ENCODE measurements around the gene B4GALNT3. TPM values are rescaled to one million over a fixed set of nuclear protein-coding genes. Genes with fewer than 3 reads are reported as not detected.

B4GALNT3 gene
- total and polyA plus RNA-seq, 2 experiments from 2014 or later, result 2.8 to 15.8 TPM

DNA sequence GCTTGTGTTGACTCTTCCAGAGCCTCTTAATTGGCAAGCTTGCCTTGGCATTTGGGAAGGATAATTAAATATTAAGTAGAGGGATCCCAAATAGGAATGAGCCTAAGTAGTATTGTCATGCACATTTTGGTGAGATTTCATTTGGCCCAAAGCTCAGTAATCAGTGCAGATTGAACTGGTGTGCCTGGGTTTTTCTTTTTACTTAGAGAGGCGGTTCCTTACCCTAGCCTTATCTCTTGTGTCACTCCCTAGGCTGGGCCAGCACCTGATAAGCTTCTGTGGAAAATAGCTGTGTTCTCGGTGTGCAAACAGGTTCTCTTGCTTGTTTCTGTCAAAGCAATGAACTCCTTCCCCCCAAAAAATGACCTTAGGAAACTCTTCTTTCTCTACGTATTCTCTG, 9.3 kb upstream of the B4GALNT3 start (continued):
- TF ChIP-seq, protein P1, sequence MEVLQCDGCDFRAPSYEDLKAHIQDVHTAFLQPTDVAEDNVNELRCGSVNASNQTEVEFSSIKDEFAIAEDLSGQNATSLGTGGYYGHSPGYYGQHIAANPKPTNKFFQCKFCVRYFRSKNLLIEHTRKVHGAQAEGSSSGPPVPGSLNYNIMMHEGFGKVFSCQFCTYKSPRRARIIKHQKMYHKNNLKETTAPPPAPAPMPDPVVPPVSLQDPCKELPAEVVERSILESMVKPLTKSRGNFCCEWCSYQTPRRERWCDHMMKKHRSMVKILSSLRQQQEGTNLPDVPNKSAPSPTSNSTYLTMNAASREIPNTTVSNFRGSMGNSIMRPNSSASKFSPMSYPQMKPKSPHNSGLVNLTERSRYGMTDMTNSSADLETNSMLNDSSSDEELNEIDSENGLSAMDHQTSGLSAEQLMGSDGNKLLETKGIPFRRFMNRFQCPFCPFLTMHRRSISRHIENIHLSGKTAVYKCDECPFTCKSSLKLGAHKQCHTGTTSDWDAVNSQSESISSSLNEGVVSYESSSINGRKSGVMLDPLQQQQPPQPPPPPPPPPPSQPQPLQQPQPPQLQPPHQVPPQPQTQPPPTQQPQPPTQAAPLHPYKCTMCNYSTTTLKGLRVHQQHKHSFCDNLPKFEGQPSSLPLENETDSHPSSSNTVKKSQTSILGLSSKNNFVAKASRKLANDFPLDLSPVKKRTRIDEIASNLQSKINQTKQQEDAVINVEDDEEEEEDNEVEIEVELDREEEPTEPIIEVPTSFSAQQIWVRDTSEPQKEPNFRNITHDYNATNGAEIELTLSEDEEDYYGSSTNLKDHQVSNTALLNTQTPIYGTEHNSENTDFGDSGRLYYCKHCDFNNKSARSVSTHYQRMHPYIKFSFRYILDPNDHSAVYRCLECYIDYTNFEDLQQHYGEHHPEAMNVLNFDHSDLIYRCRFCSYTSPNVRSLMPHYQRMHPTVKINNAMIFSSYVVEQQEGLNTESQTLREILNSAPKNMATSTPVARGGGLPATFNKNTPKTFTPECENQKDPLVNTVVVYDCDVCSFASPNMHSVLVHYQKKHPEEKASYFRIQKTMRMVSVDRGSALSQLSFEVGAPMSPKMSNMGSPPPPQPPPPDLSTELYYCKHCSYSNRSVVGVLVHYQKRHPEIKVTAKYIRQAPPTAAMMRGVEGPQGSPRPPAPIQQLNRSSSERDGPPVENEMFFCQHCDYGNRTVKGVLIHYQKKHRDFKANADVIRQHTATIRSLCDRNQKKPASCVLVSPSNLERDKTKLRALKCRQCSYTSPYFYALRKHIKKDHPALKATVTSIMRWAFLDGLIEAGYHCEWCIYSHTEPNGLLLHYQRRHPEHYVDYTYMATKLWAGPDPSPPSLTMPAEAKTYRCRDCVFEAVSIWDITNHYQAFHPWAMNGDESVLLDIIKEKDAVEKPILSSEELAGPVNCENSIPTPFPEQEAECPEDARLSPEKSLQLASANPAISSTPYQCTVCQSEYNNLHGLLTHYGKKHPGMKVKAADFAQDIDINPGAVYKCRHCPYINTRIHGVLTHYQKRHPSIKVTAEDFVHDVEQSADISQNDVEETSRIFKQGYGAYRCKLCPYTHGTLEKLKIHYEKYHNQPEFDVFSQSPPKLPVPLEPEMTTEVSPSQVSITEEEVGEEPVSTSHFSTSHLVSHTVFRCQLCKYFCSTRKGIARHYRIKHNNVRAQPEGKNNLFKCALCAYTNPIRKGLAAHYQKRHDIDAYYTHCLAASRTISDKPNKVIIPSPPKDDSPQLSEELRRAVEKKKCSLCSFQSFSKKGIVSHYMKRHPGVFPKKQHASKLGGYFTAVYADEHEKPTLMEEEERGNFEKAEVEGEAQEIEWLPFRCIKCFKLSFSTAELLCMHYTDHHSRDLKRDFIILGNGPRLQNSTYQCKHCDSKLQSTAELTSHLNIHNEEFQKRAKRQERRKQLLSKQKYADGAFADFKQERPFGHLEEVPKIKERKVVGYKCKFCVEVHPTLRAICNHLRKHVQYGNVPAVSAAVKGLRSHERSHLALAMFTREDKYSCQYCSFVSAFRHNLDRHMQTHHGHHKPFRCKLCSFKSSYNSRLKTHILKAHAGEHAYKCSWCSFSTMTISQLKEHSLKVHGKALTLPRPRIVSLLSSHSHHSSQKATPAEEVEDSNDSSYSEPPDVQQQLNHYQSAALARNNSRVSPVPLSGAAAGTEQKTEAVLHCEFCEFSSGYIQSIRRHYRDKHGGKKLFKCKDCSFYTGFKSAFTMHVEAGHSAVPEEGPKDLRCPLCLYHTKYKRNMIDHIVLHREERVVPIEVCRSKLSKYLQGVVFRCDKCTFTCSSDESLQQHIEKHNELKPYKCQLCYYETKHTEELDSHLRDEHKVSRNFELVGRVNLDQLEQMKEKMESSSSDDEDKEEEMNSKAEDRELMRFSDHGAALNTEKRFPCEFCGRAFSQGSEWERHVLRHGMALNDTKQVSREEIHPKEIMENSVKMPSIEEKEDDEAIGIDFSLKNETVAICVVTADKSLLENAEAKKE (CRISPR knock-in tag; IDR thresholded peaks at IDR 0.05), result no peak
- TF ChIP-seq, protein P2, sequence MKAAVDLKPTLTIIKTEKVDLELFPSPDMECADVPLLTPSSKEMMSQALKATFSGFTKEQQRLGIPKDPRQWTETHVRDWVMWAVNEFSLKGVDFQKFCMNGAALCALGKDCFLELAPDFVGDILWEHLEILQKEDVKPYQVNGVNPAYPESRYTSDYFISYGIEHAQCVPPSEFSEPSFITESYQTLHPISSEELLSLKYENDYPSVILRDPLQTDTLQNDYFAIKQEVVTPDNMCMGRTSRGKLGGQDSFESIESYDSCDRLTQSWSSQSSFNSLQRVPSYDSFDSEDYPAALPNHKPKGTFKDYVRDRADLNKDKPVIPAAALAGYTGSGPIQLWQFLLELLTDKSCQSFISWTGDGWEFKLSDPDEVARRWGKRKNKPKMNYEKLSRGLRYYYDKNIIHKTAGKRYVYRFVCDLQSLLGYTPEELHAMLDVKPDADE (IDR thresholded peaks at IDR 0.05), result no peak
- TF ChIP-seq ZNF114 (CRISPR knock-in tag; IDR thresholded peaks at IDR 0.05) (no peak), JUNB (IDR thresholded peaks at IDR 0.05; ENCODE audit: unreplicated experiment) (no peak), POLR2AphosphoS5 (IDR thresholded peaks at IDR 0.05; ENCODE audit: low read depth) (no peak), EZH2 (IDR thresholded peaks at IDR 0.05; ENCODE audit: low read depth, unreplicated experiment) (no peak), STAT1 (IDR thresholded peaks at IDR 0.05; ENCODE audit: unreplicated experiment) (no peak), ZNF331 (CRISPR knock-in tag; IDR thresholded peaks at IDR 0.05; ENCODE audit: low read depth) (no peak)
- TF ChIP-seq, protein P3, sequence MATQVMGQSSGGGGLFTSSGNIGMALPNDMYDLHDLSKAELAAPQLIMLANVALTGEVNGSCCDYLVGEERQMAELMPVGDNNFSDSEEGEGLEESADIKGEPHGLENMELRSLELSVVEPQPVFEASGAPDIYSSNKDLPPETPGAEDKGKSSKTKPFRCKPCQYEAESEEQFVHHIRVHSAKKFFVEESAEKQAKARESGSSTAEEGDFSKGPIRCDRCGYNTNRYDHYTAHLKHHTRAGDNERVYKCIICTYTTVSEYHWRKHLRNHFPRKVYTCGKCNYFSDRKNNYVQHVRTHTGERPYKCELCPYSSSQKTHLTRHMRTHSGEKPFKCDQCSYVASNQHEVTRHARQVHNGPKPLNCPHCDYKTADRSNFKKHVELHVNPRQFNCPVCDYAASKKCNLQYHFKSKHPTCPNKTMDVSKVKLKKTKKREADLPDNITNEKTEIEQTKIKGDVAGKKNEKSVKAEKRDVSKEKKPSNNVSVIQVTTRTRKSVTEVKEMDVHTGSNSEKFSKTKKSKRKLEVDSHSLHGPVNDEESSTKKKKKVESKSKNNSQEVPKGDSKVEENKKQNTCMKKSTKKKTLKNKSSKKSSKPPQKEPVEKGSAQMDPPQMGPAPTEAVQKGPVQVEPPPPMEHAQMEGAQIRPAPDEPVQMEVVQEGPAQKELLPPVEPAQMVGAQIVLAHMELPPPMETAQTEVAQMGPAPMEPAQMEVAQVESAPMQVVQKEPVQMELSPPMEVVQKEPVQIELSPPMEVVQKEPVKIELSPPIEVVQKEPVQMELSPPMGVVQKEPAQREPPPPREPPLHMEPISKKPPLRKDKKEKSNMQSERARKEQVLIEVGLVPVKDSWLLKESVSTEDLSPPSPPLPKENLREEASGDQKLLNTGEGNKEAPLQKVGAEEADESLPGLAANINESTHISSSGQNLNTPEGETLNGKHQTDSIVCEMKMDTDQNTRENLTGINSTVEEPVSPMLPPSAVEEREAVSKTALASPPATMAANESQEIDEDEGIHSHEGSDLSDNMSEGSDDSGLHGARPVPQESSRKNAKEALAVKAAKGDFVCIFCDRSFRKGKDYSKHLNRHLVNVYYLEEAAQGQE (IDR thresholded peaks at IDR 0.05; ENCODE audit: unreplicated experiment), result no peak
